Stimulated activated memory B cell treated with anti-CD40 and anti-IgM and Interleukin-4, amounts not matched to agents 10 μg/mL and 1 μg/mL and 100 μg/mL, for 72 hours (primary cell): ENCODE data around the gene MRPS11.
A peak's percentile ranks its signal among the peaks of the same experiment; 100 is the strongest.
"Not testable (repeated sequence)": the region's sequence is repeated elsewhere in the genome, so short reads cannot be mapped to it uniquely, and the experiment has no call there.

Experiments used
- ATAC-seq: fragments of 150-1000 bp; cut with Tn5 transposase; 2 replicates; pipeline ENCODE4 v1.10.0; 2021
- H3K27ac Mint-ChIP-seq: one replicate; pipeline ENCODE4 v1.8.0; 2022; ENCODE audit warnings: mild to moderate bottlenecking, mixed read lengths
- H3K27me3 Mint-ChIP-seq: one replicate; pipeline ENCODE4 v1.8.0; 2022; ENCODE audit warnings: mixed read lengths
- H3K36me3 Mint-ChIP-seq: one replicate; pipeline ENCODE4 v1.8.0; 2022; ENCODE audit warnings: mixed read lengths
- H3K4me1 Mint-ChIP-seq: one replicate; pipeline ENCODE4 v1.8.0; 2022; ENCODE audit warnings: mixed read lengths
- H3K4me3 Mint-ChIP-seq: one replicate; pipeline ENCODE4 v1.8.0; 2022; ENCODE audit warnings: mild to moderate bottlenecking, moderate library complexity, mixed read lengths
- H3K9me3 Mint-ChIP-seq: one replicate; pipeline ENCODE4 v1.8.0; 2022; ENCODE audit warnings: mixed read lengths

The MRPS11 gene

DNA sequence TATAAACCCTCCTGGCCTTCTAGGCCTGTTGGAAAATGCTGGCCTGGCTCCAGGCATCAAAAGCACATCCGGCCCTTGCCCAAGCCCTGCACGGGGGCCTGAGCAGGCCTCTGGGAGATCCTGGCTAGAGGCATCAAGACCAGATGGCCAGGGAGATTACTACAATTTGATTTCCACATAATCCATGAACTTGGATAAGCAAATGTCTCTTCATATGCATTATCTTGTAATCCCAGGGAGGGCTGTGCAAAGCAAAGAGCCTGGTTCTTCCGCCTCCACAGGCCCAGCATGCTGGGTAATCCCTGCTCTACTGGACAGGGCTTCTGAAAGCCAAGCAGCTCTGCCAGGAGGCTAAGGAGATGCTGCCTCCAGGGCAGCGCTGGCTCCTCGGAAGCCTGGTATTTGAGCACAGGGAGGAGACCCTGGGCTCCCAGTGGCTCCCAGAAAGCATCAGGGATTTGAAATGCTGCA, 18.5 kb upstream of the MRPS11 start:
- Mint-ChIP-seq H3K4me1 (no peaks in the 10 kb centered on the region), H3K27ac (no peak overlapping the region), H3K9me3 (peaks cover 3% of the 10 kb centered on the region), H3K27me3 (peaks cover 30% of the 10 kb centered on the region), H3K36me3 (peaks cover 4% of the 10 kb centered on the region), H3K4me3 (no peak overlapping the region)
- ATAC-seq, result no peak

DNA sequence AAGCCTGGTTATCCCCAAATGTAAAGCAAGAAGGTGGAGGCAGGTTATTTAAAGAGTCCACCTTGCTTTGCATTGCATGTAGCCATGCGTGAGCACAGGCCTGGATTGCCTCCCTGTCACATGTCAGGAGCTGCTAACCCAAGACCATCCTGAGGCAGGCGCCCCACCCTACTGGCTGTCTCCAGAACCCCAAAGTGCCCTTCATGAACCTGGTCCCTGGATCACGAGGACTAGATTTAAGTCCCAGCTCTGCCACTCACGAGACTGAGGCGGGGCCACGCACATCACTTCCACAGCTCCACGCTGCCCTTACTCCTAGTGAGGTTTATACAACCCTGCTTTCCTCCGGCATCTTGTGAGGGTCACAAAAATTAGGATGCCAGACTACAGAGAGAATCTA, 17.9 kb upstream of the MRPS11 start:
- Mint-ChIP-seq H3K27me3 (peaks cover 24% of the 10 kb centered on the region), H3K4me3 (no peak overlapping the region), H3K9me3 (peaks cover 3% of the 10 kb centered on the region), H3K27ac (no peak overlapping the region), H3K36me3 (no peaks in the 10 kb centered on the region), H3K4me1 (peaks cover 5% of the 10 kb centered on the region)
- no peak for ATAC-seq

DNA sequence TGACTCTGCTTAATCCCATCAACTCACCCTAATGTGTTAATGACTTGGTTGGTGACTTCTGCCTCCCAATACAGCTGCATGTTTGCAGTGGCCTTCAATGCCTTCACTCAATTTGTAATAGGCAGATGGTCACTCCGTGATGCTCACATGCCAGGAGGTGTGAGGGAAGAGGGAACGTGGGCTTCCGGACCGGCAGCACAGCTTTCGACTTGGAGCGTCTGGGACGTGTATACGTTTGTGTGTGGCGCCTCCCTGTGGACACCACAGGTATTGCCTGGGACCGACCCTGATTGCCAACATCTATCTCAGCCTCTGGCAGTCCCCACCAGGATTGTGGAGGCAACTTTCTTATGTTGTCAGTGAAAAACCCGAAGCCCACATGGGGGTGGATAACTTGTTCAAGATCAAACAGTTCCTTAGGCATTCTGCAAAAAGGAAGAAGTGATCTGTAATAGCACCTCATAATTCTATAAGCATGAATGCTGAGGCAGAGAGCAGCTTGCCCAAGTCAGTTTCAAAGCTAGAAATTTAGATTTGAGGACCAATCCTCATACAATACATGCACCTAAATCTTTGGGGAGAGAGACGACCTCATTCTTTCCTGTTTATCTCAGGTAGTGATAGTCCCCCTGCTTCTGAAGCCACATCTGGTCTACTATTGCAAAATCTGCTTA, 17.2 kb upstream of the MRPS11 start:
- Mint-ChIP-seq H3K4me1 (peaks cover 11% of the 10 kb centered on the region), H3K36me3 (no peaks in the 10 kb centered on the region)
- no peak for ATAC-seq

DNA sequence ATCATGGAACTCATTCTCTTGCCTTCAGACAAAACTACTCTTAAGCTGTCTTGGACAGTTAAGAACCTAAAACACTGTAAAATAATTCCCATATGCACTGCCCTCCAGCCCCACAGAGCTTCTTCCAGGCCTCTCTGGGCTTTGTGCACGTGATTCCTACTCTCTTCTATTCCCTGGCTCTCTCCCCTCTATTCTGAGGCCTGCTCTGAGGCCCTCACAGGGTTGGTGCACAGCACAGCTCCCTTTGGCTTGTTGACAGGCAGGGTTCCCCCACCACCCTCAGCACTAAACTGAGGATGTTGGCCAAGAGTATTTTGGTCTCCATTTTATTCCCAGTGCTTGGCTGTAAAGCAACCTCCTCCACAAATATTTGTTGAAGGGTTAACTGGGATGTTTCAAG, 13.9 kb upstream of the MRPS11 start:
- Mint-ChIP-seq H3K27ac (no peak overlapping the region), H3K4me3 (no peak overlapping the region), H3K36me3 (no peaks in the 10 kb centered on the region), H3K4me1 (peaks cover 13% of the 10 kb centered on the region), H3K27me3 (peaks cover 9% of the 10 kb centered on the region), H3K9me3 (no peaks in the 10 kb centered on the region)
- no peak for ATAC-seq

More for the DNA sequence above, 17.2 kb upstream of the MRPS11 start:
- no peak overlapping the region for H3K27ac Mint-ChIP-seq
- peaks cover 23% of the 10 kb centered on the region for H3K27me3 Mint-ChIP-seq
- peaks cover 3% of the 10 kb centered on the region for H3K9me3 Mint-ChIP-seq
- H3K4me3 Mint-ChIP-seq, result no peak overlapping the region

DNA sequence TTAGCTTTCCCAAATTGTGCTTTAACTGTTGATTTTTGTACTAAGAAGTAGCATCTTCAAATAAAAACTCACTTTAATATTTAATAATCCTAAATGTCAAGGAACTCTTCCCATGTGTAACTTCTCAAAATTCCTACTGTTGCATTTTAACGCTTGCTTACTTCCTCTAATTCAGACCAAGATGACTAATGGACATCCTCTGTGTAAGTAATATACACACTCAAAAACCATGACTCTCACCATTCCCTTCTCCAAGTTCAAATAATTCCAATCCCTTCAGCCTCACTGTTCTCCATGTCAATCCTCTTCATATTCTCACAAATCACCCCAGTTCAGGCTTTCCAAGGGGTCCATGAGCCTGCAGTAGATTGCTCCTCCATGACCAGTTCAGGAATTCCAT, 13.3 kb upstream of the MRPS11 start:
- no peak for ATAC-seq
- no peaks in the 10 kb centered on the region for H3K36me3 Mint-ChIP-seq
- H3K9me3 Mint-ChIP-seq, result no peaks in the 10 kb centered on the region
- H3K27me3 Mint-ChIP-seq, result peaks cover 9% of the 10 kb centered on the region
- H3K27ac Mint-ChIP-seq, result no peak overlapping the region
- H3K4me1 Mint-ChIP-seq, result peaks cover 13% of the 10 kb centered on the region
- no peak overlapping the region for H3K4me3 Mint-ChIP-seq

DNA sequence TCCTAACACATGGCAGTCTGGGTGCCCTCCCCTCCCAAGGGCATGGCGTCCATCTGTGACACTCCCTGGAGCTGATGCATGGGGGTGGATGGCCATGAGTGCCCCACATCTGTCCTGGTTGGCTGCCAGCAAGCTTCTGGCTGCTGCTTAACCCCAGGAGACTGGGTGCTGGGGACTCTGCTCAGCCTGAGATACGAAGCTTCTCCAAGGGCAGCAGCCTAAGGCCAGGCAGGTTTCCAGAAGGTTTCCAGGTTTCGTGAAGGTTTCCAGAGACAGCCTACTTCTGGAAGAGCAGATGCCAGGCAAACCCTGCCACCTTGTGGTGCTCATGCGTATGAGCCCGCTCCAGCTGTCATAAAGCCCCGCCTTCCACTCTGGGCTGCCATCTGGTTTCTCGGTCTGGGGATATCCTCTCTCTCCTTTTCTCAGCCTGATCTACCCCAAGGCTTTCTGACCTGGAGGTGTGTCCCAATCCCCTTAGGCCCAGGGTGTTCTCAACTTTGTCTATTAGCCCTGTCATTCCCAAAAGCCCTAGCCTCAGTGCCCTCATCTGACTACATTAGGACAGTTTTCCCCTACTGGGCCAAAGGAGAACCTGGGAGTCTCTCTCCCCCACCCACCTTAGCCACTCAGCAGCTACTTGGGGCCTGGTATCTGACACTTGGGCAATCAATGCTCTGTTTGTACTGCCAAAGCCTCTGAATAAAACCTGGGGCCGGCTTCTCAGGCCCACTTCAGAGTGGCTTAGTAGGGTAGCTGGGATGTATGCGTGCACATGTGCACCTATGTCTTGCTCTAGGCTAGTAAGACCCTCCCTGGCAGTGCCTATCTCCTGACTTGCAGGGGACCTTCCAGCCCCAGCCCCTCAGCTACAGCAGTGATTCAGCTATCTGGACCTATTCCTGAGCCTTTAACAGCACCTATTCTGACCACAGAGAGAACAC, 12.4 kb upstream of the MRPS11 start:
- Mint-ChIP-seq H3K27me3 (peaks cover 2% of the 10 kb centered on the region), H3K36me3 (peaks cover 7% of the 10 kb centered on the region), H3K27ac (no peak overlapping the region), H3K9me3 (no peaks in the 10 kb centered on the region), H3K4me1 (peaks cover 13% of the 10 kb centered on the region), H3K4me3 (no peak overlapping the region)
- ATAC-seq, result no peak

- Mint-ChIP-seq H3K27ac (no peak overlapping the region), H3K4me3 (no peak overlapping the region), H3K27me3 (no peaks in the 10 kb centered on the region), H3K4me1 (peaks cover 13% of the 10 kb centered on the region), H3K9me3 (no peaks in the 10 kb centered on the region), H3K36me3 (peaks cover 20% of the 10 kb centered on the region)
- ATAC-seq, result no peak
Observed at GRCh38 chr15:88456733-88457132, 10.8 kb upstream of the MRPS11 start.

- no peak for ATAC-seq
- Mint-ChIP-seq H3K27ac (no peak overlapping the region), H3K27me3 (no peaks in the 10 kb centered on the region), H3K9me3 (no peaks in the 10 kb centered on the region), H3K4me3 (no peak overlapping the region), H3K4me1 (peaks cover 26% of the 10 kb centered on the region), H3K36me3 (peaks cover 37% of the 10 kb centered on the region)
Observed at GRCh38 chr15:88463870-88464532, 3.5 kb upstream of the MRPS11 start.

DNA sequence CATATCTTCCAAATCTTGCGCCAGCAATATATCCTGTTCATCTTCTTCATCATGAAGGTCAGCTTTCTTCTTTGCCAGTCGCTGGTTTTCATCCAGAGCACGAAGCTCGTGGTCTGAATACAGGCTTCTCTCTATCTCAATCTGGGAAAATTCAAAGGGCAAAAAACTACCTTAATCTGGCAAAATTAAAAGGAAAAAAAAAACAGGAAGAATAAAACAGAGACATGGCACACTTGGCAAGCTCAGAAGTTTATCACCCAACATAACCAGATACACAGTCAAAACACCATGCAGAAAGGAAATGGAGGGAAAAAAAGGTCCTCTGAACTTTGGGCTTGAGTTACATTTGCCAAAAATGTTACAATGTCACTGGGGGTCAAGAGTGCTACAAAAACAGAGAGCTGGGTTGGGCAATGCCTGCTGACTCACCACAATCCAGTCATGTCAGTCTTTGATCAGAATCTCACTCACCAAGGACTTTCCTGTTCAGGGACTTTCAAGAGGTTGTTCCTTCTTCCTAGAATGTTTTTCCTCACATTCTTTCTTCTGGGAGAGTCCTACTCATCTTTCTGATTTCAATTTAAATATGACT, 1.8 kb upstream of the MRPS11 start:
- Mint-ChIP-seq H3K36me3 (peaks cover 28% of the 10 kb centered on the region), H3K4me3 (no peak overlapping the region), H3K27ac (no peak overlapping the region), H3K4me1 (peaks cover 26% of the 10 kb centered on the region), H3K9me3 (no peaks in the 10 kb centered on the region), H3K27me3 (no peaks in the 10 kb centered on the region)
- ATAC-seq, result no peak

GRCh38 chr15:88467935-88468528, 524 bp downstream of the MRPS11 start:
- H3K4me1 Mint-ChIP-seq, result peaks cover 36% of the 10 kb centered on the region
- H3K4me3 Mint-ChIP-seq, result peak overlapping the region; percentile 94
- ATAC-seq, result no peak
- H3K36me3 Mint-ChIP-seq, result peaks cover 25% of the 10 kb centered on the region
- H3K27ac Mint-ChIP-seq, result peak overlapping the region; percentile 99
- no peaks in the 10 kb centered on the region for H3K27me3 Mint-ChIP-seq
- no peaks in the 10 kb centered on the region for H3K9me3 Mint-ChIP-seq

- not testable (repeated sequence) for H3K27me3 Mint-ChIP-seq, ATAC-seq, H3K9me3 Mint-ChIP-seq
- peak overlapping the region; percentile 99 for H3K27ac Mint-ChIP-seq
- peaks cover 36% of the 10 kb centered on the region for H3K4me1 Mint-ChIP-seq
- peaks cover 18% of the 10 kb centered on the region for H3K36me3 Mint-ChIP-seq
- peak overlapping the region; percentile 94 for H3K4me3 Mint-ChIP-seq
Observed at GRCh38 chr15:88468721-88469120, 1.2 kb downstream of the MRPS11 start.

DNA sequence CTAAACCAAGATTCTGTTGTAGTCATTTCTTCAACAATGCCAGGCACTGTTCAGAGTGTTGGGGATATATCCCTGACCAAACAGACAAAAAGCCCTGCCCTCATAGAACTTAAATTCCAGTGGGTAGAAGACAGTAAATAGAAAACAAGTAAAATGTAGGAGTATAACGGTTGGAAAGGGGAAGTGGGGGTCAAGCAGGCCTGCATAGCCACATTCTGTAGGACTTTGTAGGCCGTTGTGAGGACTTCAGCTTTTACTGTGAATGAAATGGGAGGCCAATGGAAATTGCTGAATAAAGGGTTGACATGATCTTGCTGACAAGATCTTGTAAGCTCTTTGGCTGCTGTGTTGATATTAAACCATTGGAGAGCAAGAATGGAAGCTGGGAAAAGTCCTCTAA, 1.8 kb downstream of the MRPS11 start:
- H3K36me3 Mint-ChIP-seq, result peaks cover 12% of the 10 kb centered on the region
- no peaks in the 10 kb centered on the region for H3K27me3 Mint-ChIP-seq
- no peaks in the 10 kb centered on the region for H3K9me3 Mint-ChIP-seq
- peaks cover 36% of the 10 kb centered on the region for H3K4me1 Mint-ChIP-seq
- no peak overlapping the region for H3K4me3 Mint-ChIP-seq
- ATAC-seq, result no peak
- H3K27ac Mint-ChIP-seq, result no peak overlapping the region

DNA sequence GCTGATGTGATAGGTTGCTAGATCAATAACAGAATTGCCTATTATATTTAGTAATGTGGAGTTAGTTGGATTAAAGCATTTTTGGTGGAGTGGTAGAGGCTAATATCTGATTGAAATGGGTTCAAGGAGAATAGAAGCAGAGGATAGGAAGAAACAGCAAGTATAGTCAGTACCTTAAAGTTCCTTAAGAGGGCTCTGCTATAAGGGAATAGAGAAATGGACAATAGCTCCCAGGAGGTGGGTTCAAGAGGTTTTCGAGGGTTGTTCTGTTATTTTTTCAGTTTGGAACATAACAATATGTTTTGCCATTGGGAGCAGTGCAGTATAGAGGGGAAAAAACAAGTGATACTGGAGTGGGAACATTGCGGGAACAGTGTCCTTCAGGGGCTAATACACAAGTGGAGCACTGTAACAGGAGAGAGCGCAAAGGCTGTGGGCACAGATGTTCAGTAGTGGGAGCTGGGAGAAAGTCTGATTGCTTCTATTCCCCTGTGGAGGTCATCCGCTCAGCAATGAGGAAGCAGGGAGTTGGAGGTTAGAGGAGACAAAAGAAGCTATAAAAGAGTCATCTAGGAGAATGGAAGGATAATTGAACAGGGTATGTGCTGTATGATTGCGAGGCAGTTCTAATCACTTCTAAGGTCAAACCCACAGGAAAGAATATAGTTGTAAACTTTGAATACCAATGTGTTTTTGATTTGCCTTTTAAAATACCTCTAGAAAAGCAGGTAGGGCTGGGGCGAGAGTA, 3.3 kb downstream of the MRPS11 start:
- Mint-ChIP-seq H3K9me3 (no peaks in the 10 kb centered on the region), H3K27ac (no peak overlapping the region), H3K36me3 (peaks cover 12% of the 10 kb centered on the region), H3K4me1 (peaks cover 32% of the 10 kb centered on the region), H3K4me3 (no peak overlapping the region), H3K27me3 (no peaks in the 10 kb centered on the region)
- no peak for ATAC-seq

DNA sequence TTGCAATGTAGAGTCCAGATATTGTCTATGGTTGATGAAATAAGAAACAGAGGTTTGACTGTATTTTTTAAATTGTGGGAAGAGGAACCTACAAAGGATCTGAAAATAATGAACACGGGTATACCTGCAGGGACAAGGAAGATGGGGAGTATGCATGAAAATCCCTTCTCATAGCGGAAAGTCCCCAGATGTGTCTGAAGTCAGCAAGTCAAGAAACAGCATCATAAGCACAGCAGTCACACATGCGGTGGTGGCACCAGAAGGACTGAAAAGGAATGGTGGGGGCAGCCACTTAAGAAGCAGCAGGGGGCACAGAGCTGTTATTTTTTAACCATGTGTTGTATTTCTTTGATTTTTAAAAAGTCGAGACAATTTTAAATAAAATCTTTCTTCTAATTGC, 4.7 kb downstream of the MRPS11 start:
- H3K9me3 Mint-ChIP-seq, result no peaks in the 10 kb centered on the region
- peaks cover 19% of the 10 kb centered on the region for H3K36me3 Mint-ChIP-seq
- H3K4me3 Mint-ChIP-seq, result no peak overlapping the region
- H3K27me3 Mint-ChIP-seq, result no peaks in the 10 kb centered on the region
- ATAC-seq, result peak; percentile 44
- H3K27ac Mint-ChIP-seq, result peak overlapping the region; percentile 43
- H3K4me1 Mint-ChIP-seq, result peaks cover 19% of the 10 kb centered on the region
